Ishikawa (cell line): ENCODE data around the gene NUP210L.

Source experiments
- CEBPB ChIP-seq: IDR thresholded peaks from 2 replicates; pipeline ENCODE4 v1.6.1; 2012
- MAX ChIP-seq: IDR thresholded peaks from 2 replicates; pipeline ENCODE4 v1.6.1; 2012
- NFIC ChIP-seq: IDR thresholded peaks from 2 replicates; pipeline ENCODE4 v1.6.1; 2012
- YY1 ChIP-seq: IDR thresholded peaks from 2 replicates; pipeline ENCODE4 v1.6.1; 2012; ENCODE audit warnings: low read depth

- TF ChIP-seq MAX (no peak), YY1 (no peak), CEBPB (no peak), NFIC (no peak)
Observed at GRCh38 chr1:153958961-153959260, 196.0 kb downstream of the NUP210L start.
